HEK293 (cell line): ENCODE results near the gene MME.

Source experiments
- ZBTB17 ChIP-seq: fragments of 450-650 bp; formaldehyde crosslinking; IDR thresholded peaks from 2 replicates; pipeline ENCODE4 v1.5.1; 2016; ENCODE audit warnings: missing biosample characterization, missing genetic modification characterization
- ZNF266 ChIP-seq: fragments of 450-650 bp; formaldehyde crosslinking; IDR thresholded peaks from 2 replicates; pipeline ENCODE4 v1.5.1; 2016; ENCODE audit warnings: missing biosample characterization, missing genetic modification characterization, low read depth
- ZNF354C ChIP-seq: fragments of 450-650 bp; formaldehyde crosslinking; IDR thresholded peaks from 2 replicates; pipeline ENCODE4 v1.5.1; 2016; ENCODE audit warnings: missing biosample characterization, missing genetic modification characterization, low read depth, borderline replicate concordance
- ZNF843 ChIP-seq: fragments of 450-650 bp; formaldehyde crosslinking; IDR thresholded peaks from 2 replicates; pipeline ENCODE4 v1.5.1; 2016; ENCODE audit warnings: missing biosample characterization, missing genetic modification characterization
- ZSCAN30 ChIP-seq: fragments of 450-650 bp; IDR thresholded peaks from 2 replicates; pipeline ENCODE4 v1.5.1; 2018; ENCODE audit warnings: missing biosample characterization, mild to moderate bottlenecking, missing genetic modification characterization, moderate library complexity
- TF ChIP-seq, protein P1 (sequence below): fragments of 450-650 bp; formaldehyde crosslinking; IDR thresholded peaks from 2 replicates; pipeline ENCODE4 v1.5.1; 2017; ENCODE audit warnings: missing biosample characterization, missing genetic modification characterization
- TF ChIP-seq, protein P2 (sequence below): fragments of 450-650 bp; formaldehyde crosslinking; IDR thresholded peaks from 2 replicates; pipeline ENCODE4 v1.5.1; 2016; ENCODE audit warnings: missing biosample characterization, missing genetic modification characterization
- TF ChIP-seq, protein P3 (sequence below): sonication (generic); formaldehyde crosslinking; IDR thresholded peaks from 2 replicates; pipeline ENCODE4 v1.8.1; 2022; ENCODE audit warnings: mild to moderate bottlenecking, moderate library complexity, missing genetic modification reagents

DNA sequence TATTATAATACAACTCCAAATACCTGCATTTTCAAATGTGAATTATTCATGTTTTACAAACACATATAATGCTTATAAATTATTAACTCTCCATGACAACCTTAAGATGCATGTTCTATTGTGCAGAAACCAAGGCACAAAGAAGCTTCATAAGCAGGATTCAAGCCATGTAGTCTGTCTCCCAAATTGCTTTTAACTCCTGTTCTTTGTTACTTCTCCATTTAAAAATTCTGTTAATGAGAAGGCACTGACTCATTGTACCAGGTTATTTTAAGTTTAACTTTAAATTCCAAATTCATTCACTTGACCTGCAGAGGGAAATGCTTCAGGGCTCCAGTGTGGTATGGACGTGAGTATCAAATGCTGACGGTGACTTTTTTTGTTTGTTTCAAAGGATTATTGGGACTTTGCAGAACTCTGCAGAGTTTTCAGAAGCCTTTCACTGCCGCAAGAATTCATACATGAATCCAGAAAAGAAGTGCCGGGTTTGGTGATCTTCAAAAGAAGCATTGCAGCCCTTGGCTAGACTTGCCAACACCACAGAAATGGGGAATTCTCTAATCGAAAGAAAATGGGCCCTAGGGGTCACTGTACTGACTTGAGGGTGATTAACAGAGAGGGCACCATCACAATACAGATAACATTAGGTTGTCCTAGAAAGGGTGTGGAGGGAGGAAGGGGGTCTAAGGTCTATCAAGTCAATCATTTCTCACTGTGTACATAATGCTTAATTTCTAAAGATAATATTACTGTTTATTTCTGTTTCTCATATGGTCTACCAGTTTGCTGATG is 100.0 kb downstream of the MME start:
- TF ChIP-seq, protein P1, sequence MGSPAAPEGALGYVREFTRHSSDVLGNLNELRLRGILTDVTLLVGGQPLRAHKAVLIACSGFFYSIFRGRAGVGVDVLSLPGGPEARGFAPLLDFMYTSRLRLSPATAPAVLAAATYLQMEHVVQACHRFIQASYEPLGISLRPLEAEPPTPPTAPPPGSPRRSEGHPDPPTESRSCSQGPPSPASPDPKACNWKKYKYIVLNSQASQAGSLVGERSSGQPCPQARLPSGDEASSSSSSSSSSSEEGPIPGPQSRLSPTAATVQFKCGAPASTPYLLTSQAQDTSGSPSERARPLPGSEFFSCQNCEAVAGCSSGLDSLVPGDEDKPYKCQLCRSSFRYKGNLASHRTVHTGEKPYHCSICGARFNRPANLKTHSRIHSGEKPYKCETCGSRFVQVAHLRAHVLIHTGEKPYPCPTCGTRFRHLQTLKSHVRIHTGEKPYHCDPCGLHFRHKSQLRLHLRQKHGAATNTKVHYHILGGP, result no peak
- TF ChIP-seq, protein P2, sequence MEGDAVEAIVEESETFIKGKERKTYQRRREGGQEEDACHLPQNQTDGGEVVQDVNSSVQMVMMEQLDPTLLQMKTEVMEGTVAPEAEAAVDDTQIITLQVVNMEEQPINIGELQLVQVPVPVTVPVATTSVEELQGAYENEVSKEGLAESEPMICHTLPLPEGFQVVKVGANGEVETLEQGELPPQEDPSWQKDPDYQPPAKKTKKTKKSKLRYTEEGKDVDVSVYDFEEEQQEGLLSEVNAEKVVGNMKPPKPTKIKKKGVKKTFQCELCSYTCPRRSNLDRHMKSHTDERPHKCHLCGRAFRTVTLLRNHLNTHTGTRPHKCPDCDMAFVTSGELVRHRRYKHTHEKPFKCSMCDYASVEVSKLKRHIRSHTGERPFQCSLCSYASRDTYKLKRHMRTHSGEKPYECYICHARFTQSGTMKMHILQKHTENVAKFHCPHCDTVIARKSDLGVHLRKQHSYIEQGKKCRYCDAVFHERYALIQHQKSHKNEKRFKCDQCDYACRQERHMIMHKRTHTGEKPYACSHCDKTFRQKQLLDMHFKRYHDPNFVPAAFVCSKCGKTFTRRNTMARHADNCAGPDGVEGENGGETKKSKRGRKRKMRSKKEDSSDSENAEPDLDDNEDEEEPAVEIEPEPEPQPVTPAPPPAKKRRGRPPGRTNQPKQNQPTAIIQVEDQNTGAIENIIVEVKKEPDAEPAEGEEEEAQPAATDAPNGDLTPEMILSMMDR (tag by site-specific recombination), result no peak
- TF ChIP-seq ZNF354C (tag by site-specific recombination) (no peak), ZSCAN30 (no peak), ZNF266 (tag by site-specific recombination) (no peak), ZBTB17 (tag by site-specific recombination) (no peak), ZNF843 (tag by site-specific recombination) (no peak)
- TF ChIP-seq, protein P3, sequence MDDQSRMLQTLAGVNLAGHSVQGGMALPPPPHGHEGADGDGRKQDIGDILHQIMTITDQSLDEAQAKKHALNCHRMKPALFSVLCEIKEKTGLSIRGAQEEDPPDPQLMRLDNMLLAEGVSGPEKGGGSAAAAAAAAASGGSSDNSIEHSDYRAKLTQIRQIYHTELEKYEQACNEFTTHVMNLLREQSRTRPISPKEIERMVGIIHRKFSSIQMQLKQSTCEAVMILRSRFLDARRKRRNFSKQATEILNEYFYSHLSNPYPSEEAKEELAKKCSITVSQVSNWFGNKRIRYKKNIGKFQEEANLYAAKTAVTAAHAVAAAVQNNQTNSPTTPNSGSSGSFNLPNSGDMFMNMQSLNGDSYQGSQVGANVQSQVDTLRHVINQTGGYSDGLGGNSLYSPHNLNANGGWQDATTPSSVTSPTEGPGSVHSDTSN (CRISPR knock-in tag), result no peak
